GM12878 (cell line): ENCODE results near the gene KLHL9. TPM values are rescaled to one million over a fixed set of nuclear protein-coding genes. Genes with fewer than 3 reads are reported as not detected.

Source experiments
- ASH2L ChIP-seq: fragments of 300-600, 200-600 bp; sonication (generic); IDR thresholded peaks from 2 replicates; pipeline ENCODE4 v1.6.1; 2017; ENCODE audit warnings: low read depth, mild to moderate bottlenecking, borderline replicate concordance
- CEBPZ ChIP-seq: fragments of 150-350 bp; IDR thresholded peaks from 2 replicates; pipeline ENCODE4 v1.6.1; 2016; ENCODE audit warnings: low read depth, low read length
- EGR1 ChIP-seq, 2 experiments: IDR thresholded peaks; 1 replicate in 1 of 2; 2 replicates in 1 of 2; pipeline ENCODE4 v1.6.1; 2011 to 2012; ENCODE audit warnings: low read depth in 2 of 2, low read length in 2 of 2, borderline replicate concordance in 1 of 2, mild to moderate bottlenecking in 1 of 2, moderate library complexity in 1 of 2
- ETV6 ChIP-seq, 2 experiments: fragments of 450-650 bp in 1 of 2; IDR thresholded peaks in 1 of 2; conservative IDR thresholded peaks in 1 of 2; 2 replicates each; pipeline ENCODE4 v1.6.1; 2014; ENCODE audit warnings: antibody characterized with exemption in 1 of 2, borderline replicate concordance in 1 of 2, low read depth in 1 of 2, mild to moderate bottlenecking in 1 of 2, moderate library complexity in 1 of 2
- GATAD2B ChIP-seq: fragments of 450-650 bp; conservative IDR thresholded peaks from 2 replicates; pipeline ENCODE4 v1.6.1; 2017; ENCODE audit warnings: low read depth, mild to moderate bottlenecking, moderate library complexity
- HDAC6 ChIP-seq: fragments of 200-600 bp; sonication (generic); IDR thresholded peaks from one replicate; pipeline ENCODE4 v1.8.0; 2017; ENCODE audit warnings: antibody characterized with exemption; ENCODE audit not compliant: unreplicated experiment
- IRF4 ChIP-seq: IDR thresholded peaks from 2 replicates; pipeline ENCODE4 v1.6.1; 2011; ENCODE audit warnings: low read depth, low read length
- JUNB ChIP-seq: IDR thresholded peaks from 2 replicates; pipeline ENCODE4 v1.6.1; 2016; ENCODE audit warnings: antibody characterized with exemption, mild to moderate bottlenecking
- MXI1 ChIP-seq: fragments of 150-350 bp; IDR thresholded peaks from 2 replicates; pipeline ENCODE4 v1.6.1; 2011; ENCODE audit warnings: low read depth, mild to moderate bottlenecking, inconsistent platforms, low read length, improper control_type of control experiment
- NFYA ChIP-seq: IDR thresholded peaks from 2 replicates; pipeline ENCODE4 v1.6.1; 2011; ENCODE audit warnings: low read depth, mild to moderate bottlenecking, low read length, improper control_type of control experiment, borderline replicate concordance
- PBX3 ChIP-seq: IDR thresholded peaks from 2 replicates; pipeline ENCODE4 v1.6.1; 2011; ENCODE audit warnings: mild to moderate bottlenecking, low read depth, low read length, moderate library complexity; ENCODE audit not compliant: insufficient replicate concordance
- PKNOX1 ChIP-seq: fragments of 450-650 bp; IDR thresholded peaks from 2 replicates; pipeline ENCODE4 v1.6.1; 2016; ENCODE audit warnings: mild to moderate bottlenecking
- SMAD1 ChIP-seq: fragments of 450-650 bp; IDR thresholded peaks from 2 replicates; pipeline ENCODE4 v1.6.1; 2018; ENCODE audit warnings: mild to moderate bottlenecking, low read depth; ENCODE audit not compliant: partially characterized antibody
- TCF3 ChIP-seq: IDR thresholded peaks from 2 replicates; pipeline ENCODE4 v1.6.1; 2012; ENCODE audit warnings: low read depth, mild to moderate bottlenecking, low read length, borderline replicate concordance; ENCODE audit not compliant: insufficient read depth
- TCF7 ChIP-seq: IDR thresholded peaks from 2 replicates; pipeline ENCODE4 v1.6.1; 2014; ENCODE audit warnings: antibody characterized with exemption, borderline replicate concordance
- polyA plus RNA-seq, 11 experiments: library from polyadenylated mRNA; depleted of rRNA in 4 of 11; unstranded in 6 of 11; stranded (reverse) in 5 of 11; fragments of >200 nt; fragmentation: Nextera tagmentation in 4 of 11; fragmentation: Illumina TruSeq in 1 of 11; extraction: Ambion mirVana in 4 of 11; extraction: Trizol in 1 of 11; gene quantifications; 1 replicate in 1 of 11; 2 replicates in 10 of 11; pipeline versions ENCODE4 v1.2.1 to v1.2.3, GENCODE V29; 2011 to 2016; ENCODE audit warnings: inconsistent platforms in 2 of 11, missing spikeins in 2 of 11, low read depth in 1 of 11
- total RNA-seq, 4 experiments: library from RNA; depleted of rRNA in 3 of 4; stranded (reverse); fragments of >200 nt in 3 of 4; fragmentation: Illumina TruSeq in 1 of 4; extraction: Trizol in 1 of 4; gene quantifications; 2 replicates each; pipeline versions ENCODE4 v1.2.1 to v1.2.3, GENCODE V29; 2013 to 2021
- TF ChIP-seq, protein P1 (sequence below): fragments of 450-650 bp; IDR thresholded peaks from 2 replicates; pipeline ENCODE4 v1.6.1; 2017; ENCODE audit warnings: mild to moderate bottlenecking, low read depth, inconsistent platforms; ENCODE audit not compliant: poor library complexity, severe bottlenecking

Gene KLHL9
- total and polyA plus RNA-seq, 10 of the 15 experiments (the other 5 are each of a cell fraction or from before 2014, with no cell fraction given) = 3.8 to 37.7 (median 17.4) TPM

- no peak; the same call in 1 of the 2 replicates for TF ChIP-seq JUNB
- no peak for TF ChIP-seq ETV6 (conservative IDR thresholded peaks at IDR 0.05 in 1 of 2, IDR thresholded peaks at IDR 0.05 in 1 of 2; ENCODE audit: borderline replicate concordance in 1 of 2, low read depth in 1 of 2)
- TF ChIP-seq HDAC6 = no peak
- TF ChIP-seq SMAD1 = no peak
- TF ChIP-seq IRF4 = no peak
- peak; percentile 69; the same call in 1 of the 2 replicates for TF ChIP-seq PKNOX1
- TF ChIP-seq PBX3 = peak; percentile 2
- no peak for TF ChIP-seq ASH2L
- no peak for TF ChIP-seq TCF7
- TF ChIP-seq EGR1 (IDR thresholded peaks at IDR 0.05; ENCODE audit: borderline replicate concordance in 1 of 2, low read depth in 2 of 2, low read length in 2 of 2) = no peak
- peak; percentile 76 for TF ChIP-seq MXI1
- TF ChIP-seq, protein P1, sequence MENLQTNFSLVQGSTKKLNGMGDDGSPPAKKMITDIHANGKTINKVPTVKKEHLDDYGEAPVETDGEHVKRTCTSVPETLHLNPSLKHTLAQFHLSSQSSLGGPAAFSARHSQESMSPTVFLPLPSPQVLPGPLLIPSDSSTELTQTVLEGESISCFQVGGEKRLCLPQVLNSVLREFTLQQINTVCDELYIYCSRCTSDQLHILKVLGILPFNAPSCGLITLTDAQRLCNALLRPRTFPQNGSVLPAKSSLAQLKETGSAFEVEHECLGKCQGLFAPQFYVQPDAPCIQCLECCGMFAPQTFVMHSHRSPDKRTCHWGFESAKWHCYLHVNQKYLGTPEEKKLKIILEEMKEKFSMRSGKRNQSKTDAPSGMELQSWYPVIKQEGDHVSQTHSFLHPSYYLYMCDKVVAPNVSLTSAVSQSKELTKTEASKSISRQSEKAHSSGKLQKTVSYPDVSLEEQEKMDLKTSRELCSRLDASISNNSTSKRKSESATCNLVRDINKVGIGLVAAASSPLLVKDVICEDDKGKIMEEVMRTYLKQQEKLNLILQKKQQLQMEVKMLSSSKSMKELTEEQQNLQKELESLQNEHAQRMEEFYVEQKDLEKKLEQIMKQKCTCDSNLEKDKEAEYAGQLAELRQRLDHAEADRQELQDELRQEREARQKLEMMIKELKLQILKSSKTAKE = no peak
- TF ChIP-seq TCF3 = 0 out of 2 replicates have a peak, but pooled peaks have one; percentile 9
- TF ChIP-seq GATAD2B = peak; percentile 94
- no peak for TF ChIP-seq NFYA
- no peak for TF ChIP-seq CEBPZ
These were observed at the start of gene KLHL9 (continued) for GRCh38 chr9:21334701-21335632.
